Cerebellar nuclear complex (tissue), 1 donor: Measurements from ENCODE around the gene MESP1.
A peak's percentile ranks its signal among the peaks of the same experiment; 100 is the strongest.

Source experiments
- DNase-seq, 2 experiments: peaks; one replicate each; lab custom pipeline; 2025; lab: John Stamatoyannopoulos, UW

Gene MESP1

GRCh38 chr15:89758981-89759380 is 7.9 kb upstream of the MESP1 start:
- no peak for DNase-seq

- DNase-seq = no peak
Observed at GRCh38 chr15:89758283-89758682, 7.2 kb upstream of the MESP1 start.

GRCh38 chr15:89756897-89757296 is 5.8 kb upstream of the MESP1 start:
- DNase-seq = no peak

GRCh38 chr15:89755701-89756100 is 4.7 kb upstream of the MESP1 start:
- no peak for DNase-seq

GRCh38 chr15:89754361-89755154 is 3.5 kb upstream of the MESP1 start:
- DNase-seq = no peak

GRCh38 chr15:89753855-89754254 is 2.8 kb upstream of the MESP1 start:
- DNase-seq = no peak

GRCh38 chr15:89751748-89752147 is 699 bp upstream of the MESP1 start:
- no peak for DNase-seq

- DNase-seq = peak in 1 of 2 experiments; percentile 4
Observed at GRCh38 chr15:89749951-89750559, 994 bp downstream of the MESP1 start.

GRCh38 chr15:89749526-89749925 is 1.5 kb downstream of the MESP1 start:
- no peak for DNase-seq

GRCh38 chr15:89749054-89749453 is 2.0 kb downstream of the MESP1 start:
- DNase-seq = no peak

- DNase-seq = no peak
Observed at GRCh38 chr15:89747708-89748682, 3.1 kb downstream of the MESP1 start.

GRCh38 chr15:89746386-89746780 is 4.7 kb downstream of the MESP1 start:
- no peak for DNase-seq

GRCh38 chr15:89745768-89746167 is 5.3 kb downstream of the MESP1 start:
- no peak for DNase-seq

- DNase-seq = no peak
Observed at GRCh38 chr15:89745131-89745530, 5.9 kb downstream of the MESP1 start.

GRCh38 chr15:89743594-89743993 is 7.5 kb downstream of the MESP1 start:
- DNase-seq = no peak

GRCh38 chr15:89743011-89743410 is 8.0 kb downstream of the MESP1 start:
- no peak for DNase-seq

GRCh38 chr15:89740137-89740536 is 10.9 kb downstream of the MESP1 start:
- peak in 1 of 2 experiments; percentile 50 for DNase-seq

- no peak for DNase-seq
Observed at GRCh38 chr15:89735773-89736172, 15.3 kb downstream of the MESP1 start.

- no peak for DNase-seq
Observed at GRCh38 chr15:89732451-89733172, 18.4 kb downstream of the MESP1 start.

GRCh38 chr15:89731275-89731674 is 19.8 kb downstream of the MESP1 start:
- no peak for DNase-seq

GRCh38 chr15:89728254-89728653 is 22.8 kb downstream of the MESP1 start:
- DNase-seq = no peak

GRCh38 chr15:89725064-89725463 is 26.0 kb downstream of the MESP1 start:
- no peak for DNase-seq
